ENCODE data around the gene MTTP.

- no peak for TF ChIP-seq CEBPB (IDR thresholded peaks at IDR 0.05)
- no peak for TF ChIP-seq FOXM1 (IDR thresholded peaks at IDR 0.05; ENCODE audit: borderline replicate concordance, low read depth)
- no peak for TF ChIP-seq TAF1 (IDR thresholded peaks at IDR 0.05; ENCODE audit: low read depth)
- TF ChIP-seq CREB1 (IDR thresholded peaks at IDR 0.05; ENCODE audit: low read depth), result no peak
- TF ChIP-seq, protein P1, sequence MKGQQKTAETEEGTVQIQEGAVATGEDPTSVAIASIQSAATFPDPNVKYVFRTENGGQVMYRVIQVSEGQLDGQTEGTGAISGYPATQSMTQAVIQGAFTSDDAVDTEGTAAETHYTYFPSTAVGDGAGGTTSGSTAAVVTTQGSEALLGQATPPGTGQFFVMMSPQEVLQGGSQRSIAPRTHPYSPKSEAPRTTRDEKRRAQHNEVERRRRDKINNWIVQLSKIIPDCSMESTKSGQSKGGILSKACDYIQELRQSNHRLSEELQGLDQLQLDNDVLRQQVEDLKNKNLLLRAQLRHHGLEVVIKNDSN (IDR thresholded peaks at IDR 0.05), result no peak
Observed at GRCh38 chr4:99635601-99636000, 61.0 kb downstream of the MTTP start.
